Parathyroid adenoma (tissue), 2 donors: ENCODE results near the gene STPG2.

Experiments
- H2AFZ ChIP-seq: fragments of 300-600 bp; sonication (generic); one replicate; pipeline ENCODE4 v1.7.0; 2017; ENCODE audit warnings: antibody characterized with exemption, mild to moderate bottlenecking
- H3K27ac ChIP-seq: fragments of 300-600 bp; sonication (generic); one replicate; pipeline ENCODE4 v1.7.0; 2017
- H3K27me3 ChIP-seq: fragments of 300-600 bp; sonication (generic); one replicate; pipeline ENCODE4 v1.7.0; 2017; ENCODE audit warnings: low read length; ENCODE audit not compliant: control insufficient read depth, insufficient read depth
- H3K36me3 ChIP-seq: fragments of 300-600 bp; sonication (generic); one replicate; pipeline ENCODE4 v1.7.0; 2017; ENCODE audit warnings: low read length; ENCODE audit not compliant: control insufficient read depth, insufficient read depth
- H3K4me1 ChIP-seq: fragments of 300-600 bp; sonication (generic); one replicate; pipeline ENCODE4 v1.7.0; 2017; ENCODE audit warnings: control low read depth
- H3K4me2 ChIP-seq: fragments of 300-600 bp; sonication (generic); one replicate; pipeline ENCODE4 v1.7.0; 2017; ENCODE audit warnings: low read length
- H3K4me3 ChIP-seq: fragments of 300-600 bp; sonication (generic); one replicate; pipeline ENCODE4 v1.7.0; 2017; ENCODE audit warnings: low read depth, low read length
- H3K79me2 ChIP-seq: fragments of 300-600 bp; sonication (generic); one replicate; pipeline ENCODE4 v1.7.0; 2017; ENCODE audit warnings: control low read depth
- H3K9ac ChIP-seq: fragments of 300-600 bp; sonication (generic); one replicate; pipeline ENCODE4 v1.7.0; 2017; ENCODE audit warnings: mild to moderate bottlenecking
- H3K9me3 ChIP-seq: fragments of 300-600 bp; sonication (generic); one replicate; pipeline ENCODE4 v1.7.0; 2017; ENCODE audit warnings: low read length; ENCODE audit not compliant: control insufficient read depth
- CTCF ChIP-seq: fragments of 300-600 bp; sonication (generic); IDR thresholded peaks from one replicate; pipeline ENCODE4 v1.7.0; 2017; ENCODE audit warnings: antibody characterized with exemption, mild to moderate bottlenecking
- donor health status: primary hyperparathyroidism.

The STPG2 gene

GRCh38 chr4:97752599-97752998, 390.7 kb downstream of the STPG2 start:
- Histone ChIP-seq H3K27me3 (no peaks in the 10 kb centered on the region), H3K27ac (no peak overlapping the region), H2AFZ (no peak overlapping the region), H3K9ac (no peak overlapping the region), H3K79me2 (no peaks in the 10 kb centered on the region), H3K36me3 (no peaks in the 10 kb centered on the region), H3K9me3 (no peaks in the 10 kb centered on the region), H3K4me3 (no peak overlapping the region), H3K4me1 (no peaks in the 10 kb centered on the region), H3K4me2 (no peak overlapping the region)
- TF ChIP-seq CTCF = no peak

DNA sequence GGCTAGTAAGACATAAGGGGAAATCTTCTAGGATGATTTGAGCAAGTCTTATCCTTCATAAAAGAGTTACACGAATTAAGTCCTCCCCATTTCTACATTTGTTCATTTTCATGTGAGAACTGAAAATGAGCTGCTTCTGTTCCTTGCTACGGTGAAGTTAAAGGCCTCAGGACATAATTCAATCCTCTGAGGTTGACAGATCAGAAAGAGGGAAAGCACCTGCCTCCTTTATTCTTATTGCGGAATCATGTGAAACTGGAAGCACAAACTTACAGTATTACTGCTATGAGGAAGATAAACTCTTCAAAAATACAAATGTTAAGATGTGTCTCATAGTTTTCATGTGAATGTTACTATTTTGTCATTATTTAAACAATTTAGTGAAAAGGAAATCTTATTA, 395.3 kb downstream of the STPG2 start:
- Histone ChIP-seq H3K4me2 (no peak overlapping the region), H2AFZ (no peak overlapping the region), H3K27ac (no peak overlapping the region), H3K4me3 (no peak overlapping the region), H3K4me1 (no peaks in the 10 kb centered on the region), H3K9me3 (no peaks in the 10 kb centered on the region), H3K9ac (no peak overlapping the region), H3K27me3 (no peaks in the 10 kb centered on the region), H3K36me3 (no peaks in the 10 kb centered on the region), H3K79me2 (no peaks in the 10 kb centered on the region)
- no peak for TF ChIP-seq CTCF

GRCh38 chr4:97720869-97721432, 422.3 kb downstream of the STPG2 start:
- Histone ChIP-seq H3K9me3 (no peaks in the 10 kb centered on the region), H3K4me3 (no peak overlapping the region), H3K9ac (no peak overlapping the region), H3K4me2 (no peak overlapping the region), H3K36me3 (no peaks in the 10 kb centered on the region), H3K27ac (no peak overlapping the region), H3K4me1 (no peaks in the 10 kb centered on the region), H3K27me3 (no peaks in the 10 kb centered on the region), H3K79me2 (no peaks in the 10 kb centered on the region), H2AFZ (no peak overlapping the region)
- no peak for TF ChIP-seq CTCF

DNA sequence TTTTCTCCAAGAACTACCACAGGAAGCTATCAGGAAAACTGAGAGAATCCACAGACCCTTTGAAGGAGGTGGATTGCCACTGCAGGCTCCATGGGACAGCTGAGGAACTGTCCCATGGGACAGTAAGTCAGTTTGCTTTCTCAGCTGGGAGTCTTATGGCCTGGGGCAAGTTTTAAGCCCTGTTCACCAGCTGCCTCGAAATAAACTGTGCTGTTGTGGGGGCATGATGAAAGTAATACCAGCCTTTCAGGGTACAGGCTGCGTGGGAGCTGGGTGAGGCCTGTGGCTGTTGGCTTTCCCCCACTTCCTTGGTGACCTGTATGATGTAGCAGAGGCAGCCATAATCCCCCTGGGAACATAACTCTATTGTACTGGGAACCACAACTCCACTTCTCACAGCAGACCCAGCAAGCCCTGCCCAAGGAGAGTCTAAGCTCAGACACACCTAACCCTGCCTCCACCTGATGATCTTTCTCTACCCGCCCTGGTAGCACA, 452.1 kb downstream of the STPG2 start:
- Histone ChIP-seq H3K27ac (no peak overlapping the region), H3K79me2 (no peaks in the 10 kb centered on the region), H3K27me3 (no peaks in the 10 kb centered on the region), H3K9me3 (no peaks in the 10 kb centered on the region), H2AFZ (no peak overlapping the region), H3K4me1 (no peaks in the 10 kb centered on the region), H3K4me2 (no peak overlapping the region), H3K4me3 (no peak overlapping the region), H3K36me3 (no peaks in the 10 kb centered on the region), H3K9ac (no peak overlapping the region)
- no peak for TF ChIP-seq CTCF

DNA sequence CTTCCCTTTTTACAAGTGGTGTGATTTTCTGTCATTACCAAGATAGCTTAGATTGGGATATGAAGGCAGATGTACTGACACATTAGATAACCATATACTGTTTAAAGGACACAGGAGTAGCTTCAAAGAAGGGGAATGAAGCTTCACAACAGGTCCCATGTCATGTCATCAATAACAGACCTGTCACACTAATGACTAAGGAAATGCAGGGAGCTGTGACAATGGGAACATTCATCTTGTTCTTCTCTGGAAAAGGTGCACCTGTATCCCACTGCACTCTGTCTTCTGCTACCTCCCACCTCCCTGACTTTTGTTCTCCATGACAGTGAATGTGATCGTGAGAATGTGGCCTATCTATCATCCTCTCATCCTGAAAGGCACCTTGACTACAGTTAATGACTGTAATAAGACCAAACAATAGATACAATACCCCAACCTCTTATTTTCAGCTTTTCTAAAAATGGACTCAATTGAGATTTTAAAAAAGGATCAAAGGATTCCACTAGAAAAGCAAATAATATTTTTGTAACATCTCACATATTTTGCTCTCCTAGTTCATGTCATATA, 472.5 kb downstream of the STPG2 start:
- H3K4me3 ChIP-seq = no peak overlapping the region
- H3K9me3 ChIP-seq = no peaks in the 10 kb centered on the region
- H3K36me3 ChIP-seq = no peaks in the 10 kb centered on the region
- no peak for TF ChIP-seq CTCF
- no peak overlapping the region for H3K4me2 ChIP-seq
- H2AFZ ChIP-seq = no peak overlapping the region
- H3K9ac ChIP-seq = no peak overlapping the region
- no peaks in the 10 kb centered on the region for H3K27me3 ChIP-seq
- H3K27ac ChIP-seq = no peak overlapping the region
- H3K79me2 ChIP-seq = no peaks in the 10 kb centered on the region
- H3K4me1 ChIP-seq = no peaks in the 10 kb centered on the region
